Measurements from ENCODE around the gene ATP5PO.

ATP5PO gene

GRCh38 chr21:33897098-33897497 is 18.5 kb downstream of the ATP5PO start:
- ChIA-PET CTCF (interaction anchor here (1.7 to 2.9 kb wide), 2 partner anchors 27 to 451 kb away, joined by 5 to 11 read pairs; no protein-coding TSS in a partner anchor), POLR2A (no interaction called here)
- DNase-seq (ENCODE audit: extremely low spot score), result no peak
- no peak for TF ChIP-seq CTCF (IDR thresholded peaks at IDR 0.05; ENCODE audit: control extremely low read depth, extremely low read depth, low read depth, missing control alignments)

- CTCF ChIA-PET, result interaction anchor here (1.7 to 2.9 kb wide), 2 partner anchors 27 to 452 kb away, joined by 5 to 11 read pairs; no protein-coding TSS in a partner anchor
- no peak for DNase-seq (ENCODE audit: extremely low spot score)
- POLR2A ChIA-PET, result no interaction called here
- TF ChIP-seq CTCF (IDR thresholded peaks at IDR 0.05; ENCODE audit: control extremely low read depth, extremely low read depth, low read depth, missing control alignments), result no peak
Observed at GRCh38 chr21:33896691-33897090, 18.9 kb downstream of the ATP5PO start.

- POLR2A ChIA-PET, result no interaction called here
- CTCF ChIA-PET, result interaction anchor here (0.7 to 2.9 kb wide), 3 partner anchors 9 to 466 kb away, joined by 3 to 11 read pairs (median 5); no protein-coding TSS in a partner anchor
- TF ChIP-seq CTCF (IDR thresholded peaks at IDR 0.05; ENCODE audit: control extremely low read depth, extremely low read depth, low read depth, missing control alignments), result no peak
- no peak for DNase-seq (ENCODE audit: extremely low spot score)
Observed at GRCh38 chr21:33895356-33895755, 20.2 kb downstream of the ATP5PO start.

GRCh38 chr21:33894736-33895288 is 20.8 kb downstream of the ATP5PO start:
- POLR2A ChIA-PET, result no interaction called here

GRCh38 chr21:33893917-33894316 is 21.7 kb downstream of the ATP5PO start:
- CTCF ChIA-PET, result no interaction called here
- DNase-seq (ENCODE audit: extremely low spot score), result no peak
- TF ChIP-seq CTCF (IDR thresholded peaks at IDR 0.05; ENCODE audit: control extremely low read depth, extremely low read depth, low read depth, missing control alignments), result no peak
- POLR2A ChIA-PET, result no interaction called here

More at GRCh38 chr21:33894736-33895288, 20.8 kb downstream of the ATP5PO start:
- CTCF ChIA-PET, result interaction anchor here (1.1 to 2.9 kb wide), 2 partner anchors 9 to 453 kb away, joined by 5 to 11 read pairs; no protein-coding TSS in a partner anchor
- TF ChIP-seq CTCF (IDR thresholded peaks at IDR 0.05; ENCODE audit: control extremely low read depth, extremely low read depth, low read depth, missing control alignments), result peak; percentile 57
- peak; percentile 72 for DNase-seq (ENCODE audit: extremely low spot score)

- no peak for TF ChIP-seq CTCF (IDR thresholded peaks at IDR 0.05; ENCODE audit: control extremely low read depth, extremely low read depth, low read depth, missing control alignments)
- ChIA-PET POLR2A (no interaction called here), CTCF (no interaction called here)
- no peak for DNase-seq (ENCODE audit: extremely low spot score)
Observed at GRCh38 chr21:33892853-33893252, 22.8 kb downstream of the ATP5PO start.
